ENCODE results near the gene ADCY10. TPM values are rescaled to one million over a fixed set of nuclear protein-coding genes. Genes with fewer than 3 reads are reported as not detected.

ADCY10 gene
- total and polyA plus RNA-seq, 9 of the 15 experiments (the other 6 are each of a cell fraction or from before 2014, with no cell fraction given) = 0.08 to 0.86 (median 0.22) TPM

DNA sequence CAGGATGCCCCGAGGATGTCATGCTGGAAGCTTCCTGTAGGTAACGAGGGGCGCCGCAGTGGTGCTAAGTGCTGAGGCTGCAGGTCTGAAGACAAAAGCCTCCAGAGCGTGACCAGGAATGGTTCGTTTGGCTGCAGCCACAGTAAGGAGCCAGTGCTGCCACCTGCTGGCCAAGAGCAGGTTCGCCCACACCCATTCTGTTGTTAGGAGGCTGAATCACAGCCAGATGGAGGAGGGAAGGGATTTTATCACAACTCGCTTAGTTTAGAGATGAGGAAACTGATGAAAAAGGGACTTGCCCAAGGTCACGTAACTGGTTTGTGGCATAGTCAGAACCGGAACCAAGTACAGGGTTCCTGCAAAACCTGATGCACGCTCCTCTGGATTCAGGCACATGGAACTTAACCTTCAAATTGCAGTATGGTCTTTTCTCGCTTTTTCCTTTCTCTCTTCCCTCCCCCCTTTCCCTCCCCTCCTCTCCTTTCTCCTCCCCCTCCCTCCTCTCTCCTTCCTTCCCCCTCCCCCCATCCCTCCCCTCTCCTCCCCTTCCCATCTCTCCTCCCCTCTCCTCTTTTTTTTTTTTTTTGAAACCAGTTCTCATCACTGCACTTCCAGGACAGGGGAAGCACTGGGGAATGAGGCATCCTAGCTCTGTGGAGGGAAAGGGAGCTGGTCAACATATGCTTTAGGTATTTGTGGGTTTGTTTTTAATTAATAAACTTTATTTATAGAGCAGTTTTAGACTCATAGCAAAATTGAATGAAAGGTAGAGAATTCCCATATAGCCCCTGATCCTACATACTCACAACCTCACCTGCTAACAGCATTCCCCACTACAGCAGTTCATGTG is 110.4 kb downstream of the ADCY10 start (continued):
- TF ChIP-seq, protein P1, sequence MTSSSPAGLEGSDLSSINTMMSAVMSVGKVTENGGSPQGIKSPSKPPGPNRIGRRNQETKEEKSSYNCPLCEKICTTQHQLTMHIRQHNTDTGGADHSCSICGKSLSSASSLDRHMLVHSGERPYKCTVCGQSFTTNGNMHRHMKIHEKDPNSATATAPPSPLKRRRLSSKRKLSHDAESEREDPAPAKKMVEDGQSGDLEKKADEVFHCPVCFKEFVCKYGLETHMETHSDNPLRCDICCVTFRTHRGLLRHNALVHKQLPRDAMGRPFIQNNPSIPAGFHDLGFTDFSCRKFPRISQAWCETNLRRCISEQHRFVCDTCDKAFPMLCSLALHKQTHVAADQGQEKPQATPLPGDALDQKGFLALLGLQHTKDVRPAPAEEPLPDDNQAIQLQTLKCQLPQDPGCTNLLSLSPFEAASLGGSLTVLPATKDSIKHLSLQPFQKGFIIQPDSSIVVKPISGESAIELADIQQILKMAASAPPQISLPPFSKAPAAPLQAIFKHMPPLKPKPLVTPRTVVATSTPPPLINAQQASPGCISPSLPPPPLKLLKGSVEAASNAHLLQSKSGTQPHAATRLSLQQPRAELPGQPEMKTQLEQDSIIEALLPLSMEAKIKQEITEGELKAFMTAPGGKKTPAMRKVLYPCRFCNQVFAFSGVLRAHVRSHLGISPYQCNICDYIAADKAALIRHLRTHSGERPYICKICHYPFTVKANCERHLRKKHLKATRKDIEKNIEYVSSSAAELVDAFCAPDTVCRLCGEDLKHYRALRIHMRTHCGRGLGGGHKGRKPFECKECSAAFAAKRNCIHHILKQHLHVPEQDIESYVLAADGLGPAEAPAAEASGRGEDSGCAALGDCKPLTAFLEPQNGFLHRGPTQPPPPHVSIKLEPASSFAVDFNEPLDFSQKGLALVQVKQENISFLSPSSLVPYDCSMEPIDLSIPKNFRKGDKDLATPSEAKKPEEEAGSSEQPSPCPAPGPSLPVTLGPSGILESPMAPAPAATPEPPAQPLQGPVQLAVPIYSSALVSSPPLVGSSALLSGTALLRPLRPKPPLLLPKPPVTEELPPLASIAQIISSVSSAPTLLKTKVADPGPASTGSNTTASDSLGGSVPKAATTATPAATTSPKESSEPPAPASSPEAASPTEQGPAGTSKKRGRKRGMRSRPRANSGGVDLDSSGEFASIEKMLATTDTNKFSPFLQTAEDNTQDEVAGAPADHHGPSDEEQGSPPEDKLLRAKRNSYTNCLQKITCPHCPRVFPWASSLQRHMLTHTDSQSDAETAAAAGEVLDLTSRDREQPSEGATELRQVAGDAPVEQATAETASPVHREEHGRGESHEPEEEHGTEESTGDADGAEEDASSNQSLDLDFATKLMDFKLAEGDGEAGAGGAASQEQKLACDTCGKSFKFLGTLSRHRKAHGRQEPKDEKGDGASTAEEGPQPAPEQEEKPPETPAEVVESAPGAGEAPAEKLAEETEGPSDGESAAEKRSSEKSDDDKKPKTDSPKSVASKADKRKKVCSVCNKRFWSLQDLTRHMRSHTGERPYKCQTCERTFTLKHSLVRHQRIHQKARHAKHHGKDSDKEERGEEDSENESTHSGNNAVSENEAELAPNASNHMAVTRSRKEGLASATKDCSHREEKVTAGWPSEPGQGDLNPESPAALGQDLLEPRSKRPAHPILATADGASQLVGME (CRISPR knock-in tag; IDR thresholded peaks at IDR 0.05) = 0 out of 2 replicates have a peak, but pooled peaks have one; percentile 59
- TF ChIP-seq SIN3A (IDR thresholded peaks at IDR 0.05; ENCODE audit: borderline replicate concordance in 2 of 2, control insufficient read depth in 1 of 2, low read depth in 2 of 2, low read length in 2 of 2) (no peak), SIX5 (IDR thresholded peaks at IDR 0.05; ENCODE audit: borderline replicate concordance in 1 of 2, insufficient read depth in 1 of 2, low read depth in 1 of 2, low read length in 2 of 2) (no peak), SAP30 (IDR thresholded peaks at IDR 0.05; ENCODE audit: borderline replicate concordance, insufficient read depth, low read depth, low read length, poor library complexity, severe bottlenecking) (no peak), SNIP1 (IDR thresholded peaks at IDR 0.05; ENCODE audit: low read depth) (no peak), ZNF785 (CRISPR knock-in tag; IDR thresholded peaks at IDR 0.05) (no peak), MEIS2 (IDR thresholded peaks at IDR 0.05; ENCODE audit: partially characterized antibody) (no peak), POLR3G (IDR thresholded peaks at IDR 0.05; ENCODE audit: extremely low read depth, insufficient read length, insufficient replicate concordance) (no peak), NCOA4 (IDR thresholded peaks at IDR 0.05; ENCODE audit: partially characterized antibody) (no peak), RNF2 (IDR thresholded peaks at IDR 0.05) (peak; percentile 19; the same call in 1 of the 2 replicates)
- TF ChIP-seq, protein P2, sequence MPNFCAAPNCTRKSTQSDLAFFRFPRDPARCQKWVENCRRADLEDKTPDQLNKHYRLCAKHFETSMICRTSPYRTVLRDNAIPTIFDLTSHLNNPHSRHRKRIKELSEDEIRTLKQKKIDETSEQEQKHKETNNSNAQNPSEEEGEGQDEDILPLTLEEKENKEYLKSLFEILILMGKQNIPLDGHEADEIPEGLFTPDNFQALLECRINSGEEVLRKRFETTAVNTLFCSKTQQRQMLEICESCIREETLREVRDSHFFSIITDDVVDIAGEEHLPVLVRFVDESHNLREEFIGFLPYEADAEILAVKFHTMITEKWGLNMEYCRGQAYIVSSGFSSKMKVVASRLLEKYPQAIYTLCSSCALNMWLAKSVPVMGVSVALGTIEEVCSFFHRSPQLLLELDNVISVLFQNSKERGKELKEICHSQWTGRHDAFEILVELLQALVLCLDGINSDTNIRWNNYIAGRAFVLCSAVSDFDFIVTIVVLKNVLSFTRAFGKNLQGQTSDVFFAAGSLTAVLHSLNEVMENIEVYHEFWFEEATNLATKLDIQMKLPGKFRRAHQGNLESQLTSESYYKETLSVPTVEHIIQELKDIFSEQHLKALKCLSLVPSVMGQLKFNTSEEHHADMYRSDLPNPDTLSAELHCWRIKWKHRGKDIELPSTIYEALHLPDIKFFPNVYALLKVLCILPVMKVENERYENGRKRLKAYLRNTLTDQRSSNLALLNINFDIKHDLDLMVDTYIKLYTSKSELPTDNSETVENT (CRISPR knock-in tag; IDR thresholded peaks at IDR 0.05) = no peak
